ENCODE measurements around the gene FAM20B. TPM values are rescaled to one million over a fixed set of nuclear protein-coding genes. Genes with fewer than 3 reads are reported as not detected.

FAM20B gene
- total and polyA plus RNA-seq, 12 donors = 15.4 to 69.9 (median 38.3) TPM

DNA sequence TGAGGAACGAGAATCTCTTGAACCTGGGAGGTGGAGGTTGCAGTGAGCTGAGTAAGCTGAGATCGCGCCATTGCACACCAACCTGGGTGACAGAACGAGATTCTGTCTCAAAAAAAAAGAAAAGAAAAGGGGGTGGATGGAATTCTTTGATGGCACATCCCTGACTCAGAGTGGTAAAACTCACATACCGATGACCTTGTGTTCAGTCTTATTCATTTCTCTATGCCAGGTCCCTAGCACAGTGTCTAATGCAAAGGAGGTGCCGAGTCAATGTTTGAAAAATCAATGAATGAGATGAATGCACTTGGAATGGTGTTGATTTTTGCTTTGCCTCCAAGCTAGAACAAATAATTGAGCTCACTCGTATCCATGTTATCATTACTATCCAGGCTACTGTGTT is 18.5 kb upstream of the FAM20B start:
- H3K27ac ChIP-seq = no peak overlapping the region
- no peak overlapping the region for H3K4me3 ChIP-seq
- intact Hi-C loops (cut with DNase I) = loop anchor here in 1 of 2 donors (5.0 kb wide), 1 partner anchor 235 kb away; no protein-coding TSS in a partner anchor
- no peaks in the 10 kb centered on the region for H3K36me3 ChIP-seq (replicated peaks in 1 of 2)
- no peaks in the 10 kb centered on the region for H3K9me3 ChIP-seq (replicated peaks in 1 of 3)
- H3K27me3 ChIP-seq = no peaks in the 10 kb centered on the region
- DNase-seq = no peak
- WGBS, 4 donors = 64 to 80% (median 72%) methylated on average over 7 of the region's 7 CpGs
- TF ChIP-seq POLR2A (IDR thresholded peaks at IDR 0.05) = no peak
- TF ChIP-seq, protein P1, sequence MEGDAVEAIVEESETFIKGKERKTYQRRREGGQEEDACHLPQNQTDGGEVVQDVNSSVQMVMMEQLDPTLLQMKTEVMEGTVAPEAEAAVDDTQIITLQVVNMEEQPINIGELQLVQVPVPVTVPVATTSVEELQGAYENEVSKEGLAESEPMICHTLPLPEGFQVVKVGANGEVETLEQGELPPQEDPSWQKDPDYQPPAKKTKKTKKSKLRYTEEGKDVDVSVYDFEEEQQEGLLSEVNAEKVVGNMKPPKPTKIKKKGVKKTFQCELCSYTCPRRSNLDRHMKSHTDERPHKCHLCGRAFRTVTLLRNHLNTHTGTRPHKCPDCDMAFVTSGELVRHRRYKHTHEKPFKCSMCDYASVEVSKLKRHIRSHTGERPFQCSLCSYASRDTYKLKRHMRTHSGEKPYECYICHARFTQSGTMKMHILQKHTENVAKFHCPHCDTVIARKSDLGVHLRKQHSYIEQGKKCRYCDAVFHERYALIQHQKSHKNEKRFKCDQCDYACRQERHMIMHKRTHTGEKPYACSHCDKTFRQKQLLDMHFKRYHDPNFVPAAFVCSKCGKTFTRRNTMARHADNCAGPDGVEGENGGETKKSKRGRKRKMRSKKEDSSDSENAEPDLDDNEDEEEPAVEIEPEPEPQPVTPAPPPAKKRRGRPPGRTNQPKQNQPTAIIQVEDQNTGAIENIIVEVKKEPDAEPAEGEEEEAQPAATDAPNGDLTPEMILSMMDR (IDR thresholded peaks at IDR 0.05) = no peak
- H3K4me1 ChIP-seq (replicated peaks in 1 of 2) = no peaks in the 10 kb centered on the region

DNA sequence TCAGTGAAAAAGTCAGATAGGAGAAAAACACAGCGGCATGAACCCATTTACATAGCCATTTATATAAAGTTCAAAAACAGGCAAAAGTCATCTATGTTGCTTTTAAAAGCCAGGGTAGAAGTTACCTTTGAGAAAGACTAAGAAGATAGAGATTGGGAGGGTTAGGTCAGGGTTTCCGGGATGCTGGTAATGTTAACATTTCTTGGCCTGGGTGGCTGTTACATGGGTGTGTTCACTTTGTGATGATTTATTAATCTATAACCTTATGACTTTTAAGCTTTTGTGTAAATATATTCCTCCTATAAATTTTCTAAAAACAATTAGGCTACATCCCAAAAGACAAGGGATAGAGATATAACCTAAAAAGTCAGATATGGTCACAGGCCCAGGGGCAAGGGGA is 15.0 kb upstream of the FAM20B start:
- intact Hi-C loops (cut with DNase I) = no loop called here
- Histone ChIP-seq H3K27ac (no peak overlapping the region), H3K9me3 (replicated peaks in 1 of 3) (no peaks in the 10 kb centered on the region), H3K4me3 (no peak overlapping the region), H3K27me3 (no peaks in the 10 kb centered on the region), H3K36me3 (replicated peaks in 1 of 2) (no peaks in the 10 kb centered on the region), H3K4me1 (replicated peaks in 1 of 2) (no peaks in the 10 kb centered on the region)
- WGBS, 4 donors = 79 to 94% (median 92%) methylated on average over 2 of the region's 2 CpGs
- no peak for DNase-seq
- TF ChIP-seq, protein P1 (IDR thresholded peaks at IDR 0.05) = no peak
- TF ChIP-seq POLR2A (IDR thresholded peaks at IDR 0.05) = no peak

DNA sequence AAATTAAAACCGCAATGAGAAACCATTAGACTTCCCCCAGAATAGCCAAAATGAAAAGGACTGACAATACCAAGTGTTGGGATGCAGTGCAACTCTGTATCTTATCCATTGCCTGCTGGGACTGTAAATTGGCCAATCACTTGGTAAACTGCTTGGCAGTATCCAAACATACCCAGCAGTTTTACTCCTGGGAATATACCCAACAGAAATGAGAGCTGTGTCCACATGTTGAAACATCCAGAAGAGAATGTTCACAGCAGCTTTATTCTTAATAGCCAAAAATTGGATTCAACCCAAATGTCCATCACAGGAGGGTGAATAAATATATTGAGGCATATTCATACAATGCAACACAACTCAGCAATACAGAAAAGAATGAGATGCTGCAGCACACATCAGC is 13.7 kb upstream of the FAM20B start:
- WGBS, 4 donors = 93 to 100% (median 94%) methylated on average over 1 of the region's 1 CpG
- TF ChIP-seq POLR2A (IDR thresholded peaks at IDR 0.05) = no peak
- TF ChIP-seq, protein P1 (IDR thresholded peaks at IDR 0.05) = no peak
- no peaks in the 10 kb centered on the region for H3K27me3 ChIP-seq
- DNase-seq = no peak
- H3K4me3 ChIP-seq = no peak overlapping the region
- no peak overlapping the region for H3K27ac ChIP-seq
- intact Hi-C loops (cut with DNase I) = no loop called here
- peaks cover 5 to 6% of the 10 kb centered on the region in 2 donors for H3K4me1 ChIP-seq (replicated peaks in 1 of 2)
- no peaks in the 10 kb centered on the region for H3K36me3 ChIP-seq (replicated peaks in 1 of 2)
- H3K9me3 ChIP-seq (replicated peaks in 1 of 3) = no peaks in the 10 kb centered on the region

DNA sequence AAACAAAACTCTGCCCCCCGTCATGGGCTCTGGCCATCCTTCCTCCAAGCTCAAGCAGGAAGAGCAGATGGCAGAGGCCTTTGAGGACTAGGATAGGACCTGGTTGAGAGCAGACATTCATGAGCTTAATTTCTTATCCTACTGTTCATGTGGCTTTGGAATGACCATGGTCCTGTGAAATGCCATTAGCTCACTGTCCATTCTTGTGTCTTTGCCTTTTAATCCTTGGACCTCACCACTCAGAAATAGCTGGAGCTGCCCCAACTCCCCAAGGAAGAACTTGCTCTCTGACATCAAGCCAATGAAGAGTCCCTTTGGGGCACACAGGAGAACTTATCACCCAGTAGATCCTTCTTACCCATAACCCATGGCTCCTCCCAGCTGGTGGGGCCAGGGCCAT is 11.6 kb upstream of the FAM20B start:
- H3K27me3 ChIP-seq = no peaks in the 10 kb centered on the region
- no peaks in the 10 kb centered on the region for H3K9me3 ChIP-seq (replicated peaks in 1 of 3)
- no peaks in the 10 kb centered on the region for H3K36me3 ChIP-seq (replicated peaks in 1 of 2)
- peaks cover 16 to 20% of the 10 kb centered on the region in 2 donors for H3K4me1 ChIP-seq (replicated peaks in 1 of 2)
- H3K4me3 ChIP-seq = no peak overlapping the region
- no peak for TF ChIP-seq POLR2A (IDR thresholded peaks at IDR 0.05)
- TF ChIP-seq, protein P1 (IDR thresholded peaks at IDR 0.05) = no peak
- H3K27ac ChIP-seq = no peak overlapping the region
- intact Hi-C loops (cut with DNase I) = no loop called here
- 95 to 100% (median 98%) methylated on average over 1 of the region's 1 CpG for whole genome bisulfite sequencing, 4 donors
- DNase-seq = peak in 1 of 7 donors; percentile 9

Data from adrenal gland (tissue), 12 donors.